Testis (tissue), 3 donors: ENCODE measurements around the gene AIFM3. TPM values are rescaled to one million over a fixed set of nuclear protein-coding genes. Genes with fewer than 3 reads are reported as not detected.
"Not testable (repeated sequence)": the region's sequence is repeated elsewhere in the genome, so short reads cannot be mapped to it uniquely, and the experiment has no call there.

ENCODE experiments used
- DNase-seq: peaks from one replicate; pipeline ENCODE4 v3.0.0-alpha.2; 2019
- H3K27ac ChIP-seq, 2 donors: fragments of 200-600 bp; sonication (generic); one replicate each; pipeline ENCODE4 v1.5.1; 2019
- H3K27me3 ChIP-seq: fragments of 200-600 bp; sonication (generic); one replicate; pipeline ENCODE4 v1.5.1; 2019
- H3K36me3 ChIP-seq: fragments of 200-600 bp; sonication (generic); one replicate; pipeline ENCODE4 v1.5.1; 2017; ENCODE audit warnings: low read depth; ENCODE audit errors: missing control alignments
- H3K4me1 ChIP-seq: fragments of 200-600 bp; sonication (generic); one replicate; pipeline ENCODE4 v1.5.1; 2019
- H3K4me3 ChIP-seq, 2 donors: fragments of 200-600 bp; sonication (generic); one replicate each; pipeline ENCODE4 v1.5.1; 2017 to 2019
- H3K9me3 ChIP-seq: fragments of 200-600 bp; sonication (generic); one replicate; pipeline ENCODE4 v1.5.1; 2017
- CTCF ChIP-seq, 3 experiments: fragments of 450-650 bp in 2 of 3; fragments of 200-600 bp in 1 of 3; sonication (generic) in 1 of 3; IDR thresholded peaks; one replicate each; pipeline ENCODE4 v1.5.1; 2016 to 2019; ENCODE audit warnings: antibody characterized with exemption in 3 of 3, mild to moderate bottlenecking in 2 of 3, moderate library complexity in 1 of 3
- POLR2A ChIP-seq: fragments of 450-650 bp; IDR thresholded peaks from one replicate; pipeline ENCODE4 v1.6.1; 2017; ENCODE audit warnings: antibody characterized with exemption, mild to moderate bottlenecking, moderate library complexity
- WGBS, 2 donors: methylation state at CpG; one replicate each; pipeline ENCODE4 v1.1.5; 2018; 5-methylcytosine and 5-hydroxymethylcytosine counted together
- intact Hi-C: fragments of 100-400 bp; cut with DNase I; formaldehyde crosslinking; loops from one replicate; pipeline ENCODE4 v1.15.1; 2023; ENCODE audit warnings: low total_unique reads
- polyA plus RNA-seq: library from polyadenylated mRNA; stranded (reverse); fragments of 350-450 nt; fragmentation: Illumina TruSeq; extraction: RNeasy Lipid Tissue Mini Kit (QIAGEN cat#74804); gene quantifications from one replicate; pipeline ENCODE4 v1.2.3, GENCODE V29; 2014; ENCODE audit warnings: low read depth, low replicate concordance; ENCODE audit not compliant: insufficient read depth
- total RNA-seq, 2 donors: library from RNA; depleted of rRNA; stranded (reverse); fragments of >200 nt; gene quantifications; one replicate each; pipeline ENCODE4 v1.2.3, GENCODE V29; 2016

AIFM3 gene
- total and polyA plus RNA-seq, 3 donors from 2014 or later: 0.88 to 2.9 (median 1.6) TPM

GRCh38 chr22:21001601-21002325, 34.7 kb downstream of the AIFM3 start, which contains the start of gene THAP7:
Gene THAP7 (minus strand): TSS chr22:21002118. CDS start chr22:21001911, 207 bp downstream.
- TF ChIP-seq CTCF (IDR thresholded peaks at IDR 0.05): no peak
- TF ChIP-seq POLR2A: peak; percentile 40
- intact Hi-C loops: no loop called here
- Histone ChIP-seq H3K4me1 (peaks cover 21% of the 10 kb centered on the region), H3K9me3 (no peaks in the 10 kb centered on the region), H3K4me3 (peak within 1 kb of the TSS; percentile 69 to 85), H3K36me3 (no peaks in the 10 kb centered on the region), H3K27ac (peak within 1 kb of the TSS; percentile 94), H3K27me3 (no peaks in the 10 kb centered on the region)
- 0% methylated on average over 10 to 48 of the region's 83 CpGs for WGBS, 2 donors
- DNase-seq: peak; percentile 98

GRCh38 chr22:21003782-21004181, 36.7 kb downstream of the AIFM3 start:
- H3K27me3 ChIP-seq: no peaks in the 10 kb centered on the region
- intact Hi-C loops: no loop called here
- WGBS, 2 donors: 25 to 54% methylated on average over 4 of the region's 4 CpGs
- no peak overlapping the region for H3K27ac ChIP-seq
- H3K4me1 ChIP-seq: peaks cover 21% of the 10 kb centered on the region
- TF ChIP-seq CTCF (IDR thresholded peaks at IDR 0.05) (no peak), POLR2A (no peak)
- H3K36me3 ChIP-seq: no peaks in the 10 kb centered on the region
- no peak for DNase-seq
- H3K9me3 ChIP-seq: no peaks in the 10 kb centered on the region
- H3K4me3 ChIP-seq: no peak overlapping the region

- DNase-seq, H3K4me3 ChIP-seq, H3K27me3 ChIP-seq, H3K9me3 ChIP-seq, H3K4me1 ChIP-seq, H3K36me3 ChIP-seq, intact Hi-C loops, H3K27ac ChIP-seq: not testable (repeated sequence)
- WGBS, 2 donors: 88% methylated on average over 9 to 13 of the region's 13 CpGs
These were observed 42.2 kb downstream of the AIFM3 start for GRCh38 chr22:21009208-21009607.

- peak; percentile 66 for DNase-seq
- Histone ChIP-seq H3K4me3 (no peak overlapping the region), H3K36me3 (no peaks in the 10 kb centered on the region), H3K27me3 (no peaks in the 10 kb centered on the region), H3K9me3 (no peaks in the 10 kb centered on the region), H3K4me1 (peaks cover 10% of the 10 kb centered on the region), H3K27ac (no peak overlapping the region)
- 62 to 70% methylated on average over 10 of the region's 10 CpGs for WGBS, 2 donors
- intact Hi-C loops: no loop called here
- no peak for TF ChIP-seq POLR2A
- no peak for TF ChIP-seq CTCF (IDR thresholded peaks at IDR 0.05)
These were observed 42.8 kb downstream of the AIFM3 start for GRCh38 chr22:21009638-21010425.

- no peak for DNase-seq
- Histone ChIP-seq H3K4me1 (peaks cover 17% of the 10 kb centered on the region), H3K27ac (no peak overlapping the region), H3K9me3 (no peaks in the 10 kb centered on the region), H3K27me3 (no peaks in the 10 kb centered on the region), H3K4me3 (no peak overlapping the region), H3K36me3 (no peaks in the 10 kb centered on the region)
- WGBS, 2 donors: 93 to 97% methylated on average over 3 of the region's 3 CpGs
- no peak for TF ChIP-seq POLR2A
- TF ChIP-seq CTCF (IDR thresholded peaks at IDR 0.05): no peak
- intact Hi-C loops: no loop called here
These were observed 43.5 kb downstream of the AIFM3 start for GRCh38 chr22:21010426-21011113.
